ENCODE measurements around the gene MDC1. TPM values are rescaled to one million over a fixed set of nuclear protein-coding genes. Genes with fewer than 3 reads are reported as not detected.
A peak's percentile ranks its signal among the peaks of the same experiment; 100 is the strongest.
"Not testable (repeated sequence)": the region's sequence is repeated elsewhere in the genome, so short reads cannot be mapped to it uniquely, and the experiment has no call there.

MDC1 gene
- total RNA-seq, 1 donor from 2014 or later, result 13.1 TPM

DNA sequence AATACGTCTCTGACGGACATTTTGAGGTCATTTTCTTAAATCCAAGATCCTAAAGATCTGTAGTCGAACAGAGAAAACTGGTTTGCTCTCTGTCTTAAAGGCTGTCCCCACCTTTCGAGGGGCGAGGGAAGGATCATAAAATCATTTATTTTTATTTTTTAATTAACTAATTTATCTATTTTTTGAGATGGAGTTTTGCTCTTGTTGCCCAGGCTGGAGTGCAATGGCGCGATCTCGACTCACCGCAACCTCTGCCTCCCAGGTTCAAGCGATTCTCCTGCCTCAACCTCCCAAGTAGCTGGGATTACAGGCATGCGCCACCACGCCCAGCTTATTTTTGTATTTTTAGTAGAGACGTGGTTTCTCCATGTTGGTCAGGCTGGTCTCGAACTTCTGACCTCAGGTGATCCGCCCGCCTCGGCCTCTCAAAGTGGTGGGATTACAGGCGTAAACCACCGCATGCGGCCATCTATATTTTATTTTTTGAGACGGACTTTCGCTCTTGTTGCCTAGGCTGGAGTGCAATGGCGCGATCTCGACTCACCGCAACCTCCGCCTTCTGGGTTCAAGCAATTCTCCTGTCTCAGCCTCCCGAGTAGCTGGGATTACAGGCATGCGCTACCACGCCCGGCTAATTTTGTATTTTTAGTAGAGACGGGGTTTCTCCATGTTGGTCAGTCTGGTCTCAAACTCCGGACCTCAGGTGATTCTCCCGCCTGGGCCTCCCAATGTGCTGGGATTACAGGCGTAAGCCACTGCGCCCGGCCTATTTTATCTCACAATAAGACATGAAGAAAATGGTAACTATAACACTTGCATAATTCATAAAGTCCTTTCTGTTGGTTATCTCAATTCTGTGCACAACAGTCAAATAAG lies 1.0 kb upstream of the MDC1 start:
- intact Hi-C loops (cut with DNase I), result loop anchor here (1.0 kb wide), 1 partner anchor 27 kb away; no protein-coding TSS in a partner anchor
- DNase-seq (ENCODE audit: missing footprints); ATAC-seq: not testable (repeated sequence)

DNA sequence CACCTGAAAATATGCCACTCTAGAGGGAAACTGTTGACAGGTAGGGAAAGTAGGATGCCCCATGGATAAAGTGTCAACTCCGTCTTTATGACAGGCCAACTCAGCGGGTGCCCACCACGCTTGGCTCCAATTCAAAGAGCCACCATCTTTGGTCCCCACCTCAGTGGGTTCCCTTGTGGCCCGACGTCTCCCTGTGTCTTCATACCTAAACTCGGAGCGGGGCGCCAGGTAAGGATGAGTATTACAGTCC lies 277 bp downstream of the MDC1 start:
- intact Hi-C loops (cut with DNase I), result loop anchor here (1.0 kb wide), 1 partner anchor 26 kb away; no protein-coding TSS in a partner anchor
- no peak for ATAC-seq
- no peak for DNase-seq (ENCODE audit: missing footprints)

DNA sequence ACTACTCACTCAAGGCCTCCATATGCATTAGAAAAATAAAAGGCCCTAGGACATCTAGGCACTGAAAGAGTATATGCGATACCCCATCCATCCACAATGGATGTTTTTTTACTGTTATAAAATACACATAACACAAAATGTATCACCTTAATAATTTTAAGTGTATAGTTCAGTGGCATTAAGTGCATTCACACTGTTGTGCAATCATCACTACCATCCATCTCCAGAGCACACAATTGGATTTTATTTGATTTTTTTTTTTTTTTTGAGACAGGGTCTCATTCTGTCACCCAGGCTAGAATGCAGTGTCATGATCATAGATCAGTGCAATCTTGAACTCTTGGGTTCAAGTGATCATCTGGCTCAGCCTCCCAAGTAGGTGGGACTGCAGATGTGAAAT lies 2.8 kb downstream of the MDC1 start:
- ATAC-seq (no peak), DNase-seq (ENCODE audit: missing footprints) (no peak)
- intact Hi-C loops (cut with DNase I), result no loop called here

DNA sequence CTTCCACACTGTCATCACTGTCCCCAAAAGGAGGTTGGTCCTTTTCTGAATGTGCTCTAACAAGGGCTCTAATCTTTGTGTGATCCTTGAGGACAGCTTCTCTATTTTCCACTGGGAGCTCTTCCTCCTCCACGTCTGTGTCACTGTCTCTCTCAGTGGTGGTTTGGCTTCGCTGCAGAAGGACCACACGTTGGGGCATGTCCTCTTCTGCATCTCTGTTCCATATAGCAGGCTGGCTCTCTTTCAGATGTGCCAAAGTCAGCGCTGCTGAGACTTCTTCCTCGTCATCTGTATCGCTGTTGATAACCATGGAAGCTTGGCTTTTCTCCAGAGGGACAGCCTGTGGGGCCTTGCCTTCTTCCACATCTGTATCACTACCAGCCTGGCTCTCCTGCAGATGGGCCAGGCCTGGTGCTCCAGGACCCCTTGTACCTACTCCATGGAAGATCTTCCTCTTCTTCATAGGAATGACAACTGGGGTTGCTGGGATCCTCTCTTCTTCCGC lies 4.6 kb downstream of the MDC1 start:
- intact Hi-C loops (cut with DNase I), result no loop called here
- no peak for ATAC-seq
- no peak for DNase-seq (ENCODE audit: missing footprints)

DNA sequence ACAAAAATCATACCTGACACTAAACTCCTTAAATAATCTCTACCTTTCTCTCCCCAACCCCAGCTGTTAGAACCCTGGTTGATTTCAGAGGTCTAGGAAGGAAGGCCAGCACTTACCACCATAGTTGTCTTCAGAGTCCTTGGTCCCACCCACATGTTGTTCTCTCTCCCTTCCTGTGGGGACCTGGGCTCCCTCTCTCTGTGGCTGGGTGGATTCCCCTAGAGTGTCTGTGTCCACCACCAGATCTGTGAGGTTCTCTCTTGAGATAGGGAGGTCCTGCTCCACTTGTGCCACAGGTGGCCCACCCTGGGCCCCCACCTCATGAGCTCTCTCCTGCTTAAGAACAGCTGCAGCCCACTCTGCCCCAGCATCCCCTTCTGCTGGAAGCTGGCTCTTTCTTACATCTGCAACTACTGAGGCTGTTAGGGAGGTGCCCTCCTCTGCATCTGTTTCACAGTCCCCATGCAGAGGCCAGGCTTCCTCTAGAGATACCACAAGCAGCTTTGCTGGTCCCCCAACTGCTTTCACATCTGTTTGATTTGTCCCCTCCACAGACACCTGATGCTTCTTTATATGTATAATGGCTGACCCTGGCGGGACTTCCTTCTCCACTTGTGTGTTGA lies 5.2 kb downstream of the MDC1 start:
- DNase-seq (ENCODE audit: missing footprints) (no peak), ATAC-seq (no peak)
- intact Hi-C loops (cut with DNase I), result no loop called here

DNA sequence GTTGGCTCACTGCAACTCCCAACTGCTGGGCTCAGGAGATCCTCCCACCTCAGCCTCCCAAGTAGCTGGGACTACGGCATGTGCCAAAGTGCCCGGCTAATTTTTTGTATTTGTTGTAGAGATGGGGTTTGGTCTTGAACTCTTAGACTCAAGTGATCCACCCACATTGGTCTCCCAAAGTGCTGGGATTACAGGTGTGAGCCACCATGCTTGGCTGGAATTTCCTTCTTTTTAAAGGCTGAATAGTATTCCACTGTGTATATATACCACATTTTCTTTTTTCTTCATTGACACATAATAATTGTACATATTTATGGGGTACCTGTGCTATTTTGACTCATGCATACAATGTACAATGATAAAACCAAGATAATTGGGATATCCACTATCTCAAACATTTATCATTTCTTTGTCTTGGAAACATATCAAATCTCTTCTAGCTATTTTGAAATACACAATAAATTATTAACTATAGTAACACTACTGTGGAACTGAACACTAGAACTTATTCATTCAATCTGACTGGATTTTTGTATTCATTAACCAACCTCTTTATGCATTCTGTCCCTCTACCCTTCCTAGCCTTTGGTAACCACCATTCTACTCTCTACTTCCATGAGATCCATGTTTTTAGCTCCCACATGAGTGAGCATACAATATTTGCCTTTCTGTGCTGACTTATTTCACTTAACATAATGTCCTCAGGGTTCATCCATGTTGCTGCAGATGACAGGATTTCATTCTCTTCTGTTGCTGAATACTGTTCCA lies 7.8 kb downstream of the MDC1 start:
- intact Hi-C loops (cut with DNase I), result no loop called here
- ATAC-seq (no peak), DNase-seq (ENCODE audit: missing footprints) (no peak)

DNA sequence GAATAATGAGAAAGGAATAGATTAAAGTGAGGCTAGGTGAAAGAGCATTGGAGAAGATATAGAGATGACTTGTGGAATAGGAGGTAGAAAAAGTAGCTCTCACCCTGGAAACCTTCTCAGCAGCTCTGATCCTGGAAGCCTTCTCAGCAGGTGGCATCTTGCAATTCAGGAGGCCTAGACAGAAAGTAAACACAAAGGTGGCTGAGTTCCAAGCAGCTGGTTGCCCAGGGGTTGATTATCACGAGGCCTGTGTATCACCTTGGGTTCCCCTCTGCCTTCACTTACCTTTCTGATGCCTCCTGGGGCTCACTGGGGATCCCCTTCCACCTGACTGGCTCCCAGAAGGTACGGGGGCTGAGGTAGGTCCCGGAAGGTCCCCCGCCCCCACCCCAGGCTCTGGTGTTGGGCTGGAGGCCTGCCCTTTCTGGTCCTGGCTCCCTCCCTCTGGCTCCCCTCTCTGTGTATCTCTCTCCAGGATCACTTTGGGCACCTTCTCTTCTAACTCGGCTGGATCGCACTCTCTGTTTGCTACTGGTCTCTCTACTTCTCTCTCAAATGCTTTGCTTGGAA lies 9.7 kb downstream of the MDC1 start:
- intact Hi-C loops (cut with DNase I), result no loop called here
- DNase-seq (ENCODE audit: missing footprints) (no peak), ATAC-seq (no peak)

DNA sequence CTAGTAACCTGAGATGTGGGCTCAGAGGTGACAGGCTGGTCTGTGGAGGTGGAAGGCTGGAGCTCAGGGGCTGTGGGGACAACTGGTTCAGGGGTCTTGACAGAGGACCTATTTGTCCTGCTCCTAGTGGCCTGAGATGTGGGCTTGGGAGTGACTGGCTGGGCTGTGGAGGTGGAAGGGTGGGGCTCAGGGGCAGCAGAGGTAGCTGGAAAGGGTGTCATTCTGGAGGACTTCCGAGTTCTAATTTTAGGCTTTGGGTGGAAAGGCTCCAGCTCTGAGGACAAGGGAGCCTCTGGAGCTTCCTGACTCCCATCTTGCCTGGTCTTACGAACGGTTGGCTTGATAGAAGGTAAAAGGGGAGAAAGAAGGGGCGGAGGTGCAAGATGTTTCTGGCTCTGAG lies 11.5 kb downstream of the MDC1 start:
- DNase-seq (ENCODE audit: missing footprints) (no peak), ATAC-seq (peak; percentile 68)
- intact Hi-C loops (cut with DNase I), result no loop called here

DNA sequence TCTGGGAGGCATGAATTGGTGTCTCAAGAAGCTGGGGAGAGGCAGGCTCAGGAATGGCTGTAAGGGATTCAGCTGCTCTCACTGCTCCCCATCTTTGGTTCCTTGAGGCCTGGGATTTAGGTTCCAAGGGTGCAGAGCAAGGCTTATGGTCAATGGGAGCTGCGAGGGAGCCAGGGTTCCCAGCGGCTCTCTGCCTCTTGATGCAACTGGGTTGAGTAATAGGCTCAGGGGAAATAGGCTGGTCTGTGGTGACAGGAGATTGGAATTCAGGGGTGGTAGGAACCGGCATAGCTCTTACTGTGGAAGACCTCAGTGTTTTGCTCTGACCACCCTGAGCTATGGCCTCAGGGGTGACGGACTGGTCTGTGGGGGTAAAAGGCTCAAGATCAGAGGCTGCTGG lies 13.3 kb downstream of the MDC1 start:
- DNase-seq (ENCODE audit: missing footprints), result no peak
- intact Hi-C loops (cut with DNase I), result no loop called here
- ATAC-seq, result no peak

DNA sequence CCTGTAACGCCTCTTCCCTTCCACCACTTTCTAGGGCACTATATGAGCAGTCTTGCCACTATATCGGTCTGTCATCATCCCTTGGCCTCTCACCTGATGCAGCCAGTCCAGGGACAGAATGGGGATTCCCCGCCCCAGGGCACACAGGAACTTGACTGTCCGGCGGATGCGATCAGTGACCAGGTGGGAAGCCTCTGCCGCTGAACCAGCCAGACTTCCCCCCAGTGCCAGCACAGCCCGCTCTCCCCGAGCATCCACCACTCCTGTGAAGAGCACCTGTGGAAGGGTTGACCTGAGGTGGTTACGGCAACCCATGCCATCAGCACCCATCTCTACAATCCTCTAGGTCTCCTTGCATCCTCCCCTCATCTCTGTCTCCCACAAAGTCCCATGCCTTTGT lies 14.1 kb downstream of the MDC1 start:
- intact Hi-C loops (cut with DNase I), result no loop called here
- DNase-seq (ENCODE audit: missing footprints), result no peak
- no peak for ATAC-seq

DNA sequence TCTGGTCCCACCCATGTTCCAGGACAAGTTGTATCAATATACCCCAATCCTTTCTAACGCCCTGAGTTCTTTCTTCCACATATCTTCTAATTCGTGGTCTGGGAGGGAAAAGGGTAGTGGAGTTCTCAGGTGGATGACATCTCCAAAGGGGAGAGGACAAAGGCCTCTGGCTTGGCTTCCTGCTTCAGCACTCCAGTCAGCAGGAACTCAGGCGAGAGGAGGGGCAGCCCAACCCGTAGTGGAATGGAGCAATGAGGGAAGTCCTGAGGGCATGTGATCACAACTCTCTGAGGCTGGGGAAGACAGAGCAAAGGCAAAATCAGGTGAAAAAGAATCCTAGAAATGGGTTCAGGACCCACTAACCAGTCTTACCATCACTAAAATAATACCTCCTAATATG lies 16.7 kb downstream of the MDC1 start:
- intact Hi-C loops (cut with DNase I), result no loop called here
- ATAC-seq, result peak; percentile 81
- DNase-seq (ENCODE audit: missing footprints), result no peak

DNA sequence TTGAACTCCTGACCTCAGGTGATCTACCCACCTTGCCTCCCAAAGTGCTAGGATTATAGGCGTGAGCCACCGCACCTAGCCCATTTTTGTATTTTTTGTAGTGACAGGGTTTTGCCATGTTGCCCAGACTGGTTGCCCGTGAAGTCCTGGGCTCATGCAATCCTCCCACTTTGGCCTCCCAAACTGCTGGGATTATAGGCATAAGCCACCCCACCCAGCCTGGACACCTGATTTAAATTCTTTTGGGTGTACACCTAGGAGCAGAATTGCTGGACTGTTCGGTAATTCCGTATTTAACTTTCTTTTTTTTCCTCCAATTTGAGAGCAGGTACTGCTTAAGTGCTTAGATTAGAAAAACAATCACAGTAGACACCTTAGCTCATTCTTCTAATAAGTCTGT lies 20.6 kb downstream of the MDC1 start:
- ATAC-seq (no peak), DNase-seq (ENCODE audit: missing footprints) (no peak)
- intact Hi-C loops (cut with DNase I), result no loop called here

DNA sequence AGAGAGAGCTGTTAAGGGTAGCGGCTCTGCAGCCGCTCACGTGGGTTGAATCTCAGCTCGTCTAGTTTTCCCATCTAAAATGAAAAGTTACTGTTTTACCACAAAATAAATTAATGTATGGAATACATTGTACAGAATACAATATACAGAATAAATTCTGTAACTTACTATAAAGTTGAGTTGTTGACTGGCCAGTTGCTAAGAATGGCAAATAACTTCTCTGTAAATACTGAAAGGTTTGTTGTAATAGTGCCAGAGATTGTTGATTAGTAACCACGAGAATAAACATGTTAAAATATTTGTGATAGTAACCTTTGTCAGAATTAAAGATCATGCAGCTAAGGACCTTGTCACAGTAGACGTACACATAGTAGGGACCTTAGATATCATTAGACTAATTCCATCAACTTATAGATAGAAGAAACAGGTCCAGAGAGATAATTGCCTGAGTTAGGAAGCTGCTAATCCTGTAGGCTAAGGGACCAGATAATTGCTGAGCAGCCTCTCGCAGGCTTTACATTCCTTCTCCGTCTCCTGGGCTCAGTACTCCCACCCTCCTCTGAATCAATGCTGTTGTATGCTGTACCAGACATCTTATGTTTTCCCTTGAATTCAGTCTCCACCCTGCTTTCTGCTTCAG lies 25.8 kb downstream of the MDC1 start:
- intact Hi-C loops (cut with DNase I), result loop anchor here (1.0 kb wide), 1 partner anchor 26 kb away; the partner anchor contains the start of gene MDC1
- DNase-seq (ENCODE audit: missing footprints) (no peak), ATAC-seq (no peak)

DNA sequence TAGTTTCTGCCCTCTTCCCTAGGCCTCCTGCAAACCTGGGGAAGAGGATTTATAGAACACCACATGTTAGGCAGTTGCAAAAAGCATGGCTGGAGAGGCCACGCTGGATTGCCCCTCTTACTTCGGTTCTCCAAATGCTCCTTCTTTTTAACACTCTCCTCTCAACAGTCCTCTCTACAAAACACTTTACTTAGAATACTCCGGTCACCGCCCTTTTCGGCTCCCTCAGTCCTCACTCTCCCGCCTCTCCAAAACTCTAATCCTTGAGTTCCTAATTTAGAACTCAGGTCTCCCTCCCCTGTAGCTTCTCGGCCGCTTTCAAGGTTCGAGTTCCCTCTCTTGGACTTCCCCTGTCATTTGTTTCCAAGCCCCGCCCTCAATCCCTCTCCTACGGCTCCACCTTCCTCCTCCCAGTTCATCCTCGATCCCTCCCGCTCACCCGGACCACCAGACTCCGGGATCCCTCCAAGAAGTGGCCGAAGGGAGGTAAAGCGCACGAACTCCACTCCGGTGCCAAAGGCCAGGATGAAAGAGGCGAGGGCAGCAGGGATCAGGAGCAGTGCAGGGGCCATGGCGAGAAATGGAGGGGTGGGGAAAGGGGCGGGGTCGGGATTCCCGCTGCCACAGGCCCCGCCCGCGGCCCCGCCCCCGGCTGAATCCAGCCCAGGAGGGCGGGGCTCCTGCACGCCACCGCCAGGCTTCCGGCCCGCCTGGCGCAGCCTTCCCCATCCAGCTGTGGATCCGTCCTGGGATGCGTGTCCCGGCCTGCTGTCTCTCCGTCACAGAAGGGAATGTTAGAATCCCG lies 26.5 kb downstream of the MDC1 start, which contains the start of gene NRM:
TSS of gene NRM (minus strand) at position 582 of the 805 bp plus-strand sequence. CDS start at position 572, 10 bp downstream.
- intact Hi-C loops (cut with DNase I), result loop anchor here (1.0 kb wide), 1 partner anchor 27 kb away; the partner anchor contains the start of gene MDC1
- DNase-seq (ENCODE audit: missing footprints), result peak; percentile 93
- ATAC-seq, result peak; percentile 74

DNA sequence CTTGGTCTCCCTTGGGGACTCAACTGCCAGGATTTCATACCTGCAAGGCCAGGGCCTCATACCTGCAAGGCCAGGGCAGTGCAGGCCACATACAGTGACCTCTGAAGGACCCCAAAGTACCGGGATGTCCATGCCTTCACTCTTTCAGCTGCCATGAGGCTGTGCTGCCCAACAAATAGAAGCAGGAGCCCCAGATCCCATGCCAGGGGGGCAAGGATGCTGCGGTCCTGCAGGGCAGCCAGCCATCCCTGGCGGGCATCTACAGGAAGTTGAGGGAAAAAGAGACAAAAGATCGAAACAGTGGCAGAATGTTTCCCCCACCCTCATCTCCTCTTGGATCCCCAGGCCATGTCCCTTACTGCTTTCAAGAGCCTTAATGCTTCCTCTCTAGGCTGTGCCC lies 27.1 kb downstream of the MDC1 start:
- DNase-seq (ENCODE audit: missing footprints) (no peak), ATAC-seq (no peak)
- intact Hi-C loops (cut with DNase I), result no loop called here

DNA sequence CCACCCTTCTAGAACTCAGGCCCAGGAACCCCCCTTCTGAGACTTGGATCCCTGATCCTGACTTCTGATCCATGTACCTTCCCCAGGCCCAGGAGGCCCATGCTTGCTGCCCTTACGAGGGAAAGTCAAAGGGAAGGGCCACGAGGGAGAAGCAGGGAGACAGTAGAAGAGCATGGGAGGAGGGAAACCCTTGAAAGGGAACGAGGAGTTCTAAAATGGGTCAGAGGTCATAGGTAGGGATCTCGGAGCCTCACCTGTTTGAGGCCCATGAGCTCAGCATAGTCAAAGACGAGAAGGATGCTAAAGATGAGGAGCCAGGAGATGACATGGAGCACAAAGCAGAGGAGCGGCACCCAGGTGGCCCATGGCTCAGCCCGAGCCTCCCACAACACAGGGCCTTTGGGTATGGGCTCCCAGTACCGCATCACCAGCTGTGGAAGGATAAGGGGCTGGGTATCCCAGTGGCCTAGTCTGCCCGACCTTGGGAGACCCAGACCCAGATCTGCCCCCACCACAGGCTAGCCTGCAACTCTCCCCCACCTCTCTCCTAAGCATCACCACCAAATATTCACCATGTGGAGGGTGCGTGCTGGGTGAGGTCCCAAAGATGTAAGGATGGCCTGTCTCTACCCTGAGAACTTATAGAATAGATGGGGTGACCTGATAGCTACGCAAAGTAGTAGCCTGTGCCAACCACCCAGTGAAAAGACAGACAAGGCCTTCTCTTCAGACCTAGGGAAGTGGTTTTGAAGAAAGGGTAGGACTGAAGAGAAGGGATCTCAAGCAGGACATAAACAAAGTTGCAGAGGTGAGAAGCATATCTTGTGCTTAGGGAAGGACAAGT lies 27.8 kb downstream of the MDC1 start:
- DNase-seq (ENCODE audit: missing footprints) (no peak), ATAC-seq (no peak)
- intact Hi-C loops (cut with DNase I), result no loop called here

DNA sequence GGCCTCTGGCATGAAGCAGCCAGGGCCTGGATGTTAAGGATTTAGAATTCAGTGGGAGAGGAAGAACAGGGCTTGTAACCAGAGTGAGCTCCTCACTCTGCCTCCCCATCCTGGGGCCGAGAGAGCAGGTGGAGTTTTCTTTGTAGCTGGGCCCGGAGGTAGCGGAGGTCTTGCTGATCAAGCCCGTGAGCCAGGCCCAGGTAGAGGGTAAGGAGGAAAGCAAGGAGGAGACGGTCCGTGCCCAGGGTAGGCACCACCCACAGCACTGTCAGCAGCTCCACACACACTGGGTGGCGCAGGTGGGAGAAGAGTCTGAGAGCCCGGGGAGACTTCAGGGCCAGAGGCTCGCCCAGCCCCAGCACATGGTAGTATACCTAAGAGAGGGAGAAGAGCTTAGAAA lies 28.5 kb downstream of the MDC1 start:
- DNase-seq (ENCODE audit: missing footprints) (no peak), ATAC-seq (no peak)
- intact Hi-C loops (cut with DNase I), result no loop called here
